Aorta (tissue), 5 donors: ENCODE data around the gene NAA25. TPM values are rescaled to one million over a fixed set of nuclear protein-coding genes. Genes with fewer than 3 reads are reported as not detected.
"Not testable (repeated sequence)": the region's sequence is repeated elsewhere in the genome, so short reads cannot be mapped to it uniquely, and the experiment has no call there.

Experiments
- ATAC-seq: fragments of 200-7000 bp; cut with Tn5 transposase; one replicate; pipeline ENCODE4 v1.9.1; 2022; ENCODE audit warnings: moderate library complexity; ENCODE audit not compliant: low FRiP score
- DNase-seq, 2 donors: peaks; one replicate each; pipeline ENCODE4 v3.0.0-alpha.2; 2020
- H3K27ac ChIP-seq, 2 donors: one replicate each; pipeline ENCODE4 v1.5.1; 2013; ENCODE audit warnings: low read length in 2 of 2, mild to moderate bottlenecking in 2 of 2, moderate library complexity in 2 of 2, control low read depth in 1 of 2, inconsistent platforms in 1 of 2, low read depth in 1 of 2
- H3K27me3 ChIP-seq, 2 donors: one replicate each; pipeline ENCODE4 v1.6.1; 2013; ENCODE audit warnings: control low read depth in 1 of 2, low read length in 1 of 2, mild to moderate bottlenecking in 1 of 2, moderate library complexity in 1 of 2; ENCODE audit not compliant: insufficient read depth in 2 of 2, control insufficient read depth in 1 of 2
- H3K36me3 ChIP-seq, 2 donors: one replicate each; pipeline ENCODE4 v1.6.1; 2013; ENCODE audit warnings: control low read depth in 1 of 2, low read length in 1 of 2, mild to moderate bottlenecking in 1 of 2; ENCODE audit not compliant: insufficient read depth in 2 of 2, control insufficient read depth in 1 of 2
- H3K4me1 ChIP-seq, 2 donors: one replicate each; pipeline ENCODE4 v1.6.1; 2013; ENCODE audit warnings: low read length in 2 of 2, control low read depth in 1 of 2, mild to moderate bottlenecking in 1 of 2, moderate library complexity in 1 of 2; ENCODE audit not compliant: insufficient read depth in 2 of 2, control insufficient read depth in 1 of 2
- H3K4me3 ChIP-seq, 2 donors: one replicate each; pipeline ENCODE4 v1.5.1; 2013; ENCODE audit warnings: low read length in 2 of 2, control low read depth in 1 of 2, mild to moderate bottlenecking in 1 of 2
- H3K9me3 ChIP-seq: one replicate; pipeline ENCODE4 v1.6.1; 2013; ENCODE audit warnings: mild to moderate bottlenecking, low read length; ENCODE audit not compliant: control insufficient read depth
- WGBS, 2 donors: extraction: QIAGEN DNeasy Blood & Tissue Kit; methylation state at CpG; one replicate each; pipeline ENCODE4 v1.1.7; 2013; 5-methylcytosine and 5-hydroxymethylcytosine counted together
- intact Hi-C, 2 donors: fragments of 100-400 bp; cut with DNase I; formaldehyde crosslinking; loops; one replicate each; pipeline versions ENCODE4 v1.14.2 to v1.15.0; 2022
- polyA plus RNA-seq, 2 donors: library from polyadenylated mRNA; stranded (reverse); fragments of 200-250 nt; gene quantifications; one replicate each; pipeline ENCODE4 v1.2.3, GENCODE V29; 2013
- total RNA-seq, 2 donors: library from RNA; stranded (reverse); fragmentation: NEBNext Ultra II Directional; extraction: Animal tissue kit (Norgen Biotek cat#: 25700); gene quantifications; one replicate each; pipeline ENCODE4 v1.2.1, GENCODE V29; 2021
- donor health status: healthy with polysubstance abuse.
- donor health status: Bipolar disorder and iron deficiency.
- donor health status: DM: no; HTN: no; CAD: no.
- donor health status: DM: no; HTN: no; CAD: no.
- donor health status: DM: yes; HTN: yes; CAD: no.

NAA25 gene
- total and polyA plus RNA-seq, 4 donors = 2.1 to 27.5 (median 14.3) TPM

- DNase-seq (no peak), ATAC-seq (no peak)
- Histone ChIP-seq H3K27ac (no peak overlapping the region), H3K9me3 (no peaks in the 10 kb centered on the region), H3K4me3 (no peak overlapping the region), H3K4me1 (no peaks in the 10 kb centered on the region), H3K27me3 (no peaks in the 10 kb centered on the region), H3K36me3 (peaks cover 3% of the 10 kb centered on the region in 2 donors)
- intact Hi-C loops = no loop called here
- WGBS, 2 donors = 59 to 62% methylated on average over 4 of the region's 4 CpGs
Measured at GRCh38 chr12:112046003-112046402, 62.6 kb downstream of the NAA25 start.

GRCh38 chr12:112036614-112037013 lies 72.0 kb downstream of the NAA25 start:
- intact Hi-C loops, DNase-seq: not testable (repeated sequence)
- peaks cover 0 to 11% of the 10 kb centered on the region in 2 donors for H3K36me3 ChIP-seq

GRCh38 chr12:112035219-112035785 lies 73.3 kb downstream of the NAA25 start:
- Histone ChIP-seq H3K4me1 (no peaks in the 10 kb centered on the region), H3K27me3 (no peaks in the 10 kb centered on the region), H3K27ac (no peak overlapping the region), H3K9me3 (no peaks in the 10 kb centered on the region), H3K36me3 (peaks cover 0 to 11% of the 10 kb centered on the region in 2 donors), H3K4me3 (no peak overlapping the region)
- ATAC-seq (no peak), DNase-seq (no peak)
- intact Hi-C loops = no loop called here
- 83 to 88% methylated on average over 4 of the region's 4 CpGs for WGBS, 2 donors

More at GRCh38 chr12:112036614-112037013, 72.0 kb downstream of the NAA25 start:
- H3K4me1 ChIP-seq, H3K27me3 ChIP-seq, H3K9me3 ChIP-seq, H3K4me3 ChIP-seq, H3K27ac ChIP-seq, ATAC-seq: not testable (repeated sequence)
- WGBS, 2 donors = 92 to 95% methylated on average over 12 of the region's 12 CpGs

DNA sequence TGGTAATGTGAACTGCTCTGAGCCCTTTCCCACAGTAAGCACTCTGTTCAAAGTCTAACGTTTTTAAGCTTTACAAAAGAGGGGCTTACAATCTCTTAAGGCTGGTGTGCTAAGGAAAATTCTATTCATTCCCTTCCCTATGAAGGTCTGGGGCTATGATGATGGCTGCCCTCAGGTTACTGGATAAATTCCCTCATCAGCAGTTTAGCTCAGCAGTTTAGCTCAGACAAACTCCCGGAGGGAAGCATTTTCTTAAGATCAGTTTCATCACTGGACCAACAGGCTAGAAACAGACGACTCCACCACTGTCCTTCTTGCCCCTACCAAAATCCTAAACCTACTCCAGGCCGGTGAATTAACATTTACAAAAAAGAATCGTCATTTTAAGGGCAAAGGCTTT lies 76.3 kb downstream of the NAA25 start:
- H3K27ac ChIP-seq = no peak overlapping the region
- H3K4me3 ChIP-seq = no peak overlapping the region
- H3K36me3 ChIP-seq = peaks cover 2 to 11% of the 10 kb centered on the region in 2 donors
- intact Hi-C loops = no loop called here
- 89 to 90% methylated on average over 5 of the region's 5 CpGs for WGBS, 2 donors
- no peaks in the 10 kb centered on the region for H3K9me3 ChIP-seq
- H3K27me3 ChIP-seq = no peaks in the 10 kb centered on the region
- DNase-seq = no peak
- no peaks in the 10 kb centered on the region for H3K4me1 ChIP-seq
- ATAC-seq = no peak

DNA sequence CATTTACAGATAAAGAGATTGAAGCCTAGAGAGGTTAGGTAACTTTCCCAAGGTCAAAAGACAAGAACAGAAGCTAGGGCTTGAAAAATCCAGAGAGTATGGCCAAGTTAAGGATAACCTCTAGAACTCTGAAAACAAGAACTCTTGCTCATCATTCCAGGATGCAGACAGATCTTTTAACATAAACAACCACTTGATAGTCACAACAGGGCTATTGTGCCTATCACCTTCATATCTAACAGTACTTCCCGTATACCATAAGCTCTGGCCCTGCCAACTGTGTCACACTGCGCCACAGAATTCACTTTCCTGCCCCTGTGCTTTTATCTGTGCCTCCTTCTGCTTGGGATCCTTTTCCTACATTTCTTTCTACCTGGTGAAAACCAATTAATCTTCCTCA lies 77.1 kb downstream of the NAA25 start:
- H3K27me3 ChIP-seq = no peaks in the 10 kb centered on the region
- intact Hi-C loops = no loop called here
- H3K9me3 ChIP-seq = no peaks in the 10 kb centered on the region
- no peak for DNase-seq
- no peaks in the 10 kb centered on the region for H3K4me1 ChIP-seq
- no peak for ATAC-seq
- no peak overlapping the region for H3K4me3 ChIP-seq
- H3K36me3 ChIP-seq = peaks cover 2 to 7% of the 10 kb centered on the region in 2 donors
- H3K27ac ChIP-seq = no peak overlapping the region
- WGBS, 2 donors = 75 to 82% methylated on average over 2 of the region's 2 CpGs

DNA sequence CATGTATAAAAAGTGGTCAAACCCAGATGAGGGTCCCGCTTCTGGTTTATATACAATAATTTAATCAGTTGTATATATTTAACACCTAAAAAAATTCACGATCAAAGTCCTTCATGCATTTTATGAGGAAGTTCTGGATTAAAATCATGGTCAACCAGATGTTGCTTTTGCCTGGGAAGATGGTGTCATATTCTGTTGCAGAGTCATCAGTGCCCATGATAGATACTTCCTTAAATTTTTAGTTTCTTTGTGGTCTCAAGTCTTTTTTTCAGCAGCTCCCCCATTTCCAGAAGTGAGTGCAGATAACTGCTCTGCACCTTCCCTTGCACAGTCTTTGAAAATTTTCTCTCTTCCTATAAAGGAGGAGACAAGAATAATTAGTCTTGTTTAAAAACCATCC lies 79.3 kb downstream of the NAA25 start:
- ATAC-seq = no peak
- 93% methylated on average over 2 of the region's 2 CpGs for WGBS, 2 donors
- H3K27ac ChIP-seq = no peak overlapping the region

DNA sequence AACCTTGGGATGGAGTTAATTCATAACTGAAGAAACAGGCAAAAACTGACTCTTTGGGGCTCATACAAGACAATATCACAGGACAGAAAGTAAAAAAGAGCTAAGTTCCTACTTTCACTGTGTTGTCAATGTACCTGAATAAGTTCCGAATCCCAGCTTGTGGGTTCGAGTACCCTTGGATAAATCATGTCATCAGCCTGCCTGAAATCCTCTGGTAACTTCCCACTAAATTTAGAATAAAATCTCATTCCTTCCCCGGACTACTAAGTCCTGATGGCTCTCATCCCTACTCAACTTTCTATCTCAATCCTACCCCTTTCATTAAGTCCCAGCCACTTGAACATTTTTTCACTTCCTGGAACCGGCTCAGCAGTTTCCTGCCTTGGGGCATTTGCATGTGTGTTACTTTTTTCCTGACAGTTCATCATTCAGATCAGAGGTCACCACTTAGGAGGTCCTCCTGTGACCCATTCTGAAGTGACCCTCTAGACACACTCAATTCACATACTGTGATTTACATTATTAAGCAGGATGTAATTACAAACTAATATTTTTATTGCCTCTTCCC lies 82.7 kb downstream of the NAA25 start:
- 64 to 66% methylated on average over 4 of the region's 4 CpGs for WGBS, 2 donors
- intact Hi-C loops = no loop called here
- ATAC-seq = no peak
- Histone ChIP-seq H3K9me3 (no peaks in the 10 kb centered on the region), H3K4me3 (no peak overlapping the region), H3K27me3 (no peaks in the 10 kb centered on the region), H3K36me3 (peaks cover 0 to 3% of the 10 kb centered on the region in 2 donors), H3K27ac (no peak overlapping the region), H3K4me1 (no peaks in the 10 kb centered on the region)
- DNase-seq = no peak

More for the DNA sequence above, 79.3 kb downstream of the NAA25 start:
- Histone ChIP-seq H3K4me3 (no peak overlapping the region), H3K4me1 (no peaks in the 10 kb centered on the region), H3K36me3 (peaks cover 2 to 7% of the 10 kb centered on the region in 2 donors), H3K9me3 (no peaks in the 10 kb centered on the region), H3K27me3 (no peaks in the 10 kb centered on the region)
- intact Hi-C loops = no loop called here
- DNase-seq = no peak

DNA sequence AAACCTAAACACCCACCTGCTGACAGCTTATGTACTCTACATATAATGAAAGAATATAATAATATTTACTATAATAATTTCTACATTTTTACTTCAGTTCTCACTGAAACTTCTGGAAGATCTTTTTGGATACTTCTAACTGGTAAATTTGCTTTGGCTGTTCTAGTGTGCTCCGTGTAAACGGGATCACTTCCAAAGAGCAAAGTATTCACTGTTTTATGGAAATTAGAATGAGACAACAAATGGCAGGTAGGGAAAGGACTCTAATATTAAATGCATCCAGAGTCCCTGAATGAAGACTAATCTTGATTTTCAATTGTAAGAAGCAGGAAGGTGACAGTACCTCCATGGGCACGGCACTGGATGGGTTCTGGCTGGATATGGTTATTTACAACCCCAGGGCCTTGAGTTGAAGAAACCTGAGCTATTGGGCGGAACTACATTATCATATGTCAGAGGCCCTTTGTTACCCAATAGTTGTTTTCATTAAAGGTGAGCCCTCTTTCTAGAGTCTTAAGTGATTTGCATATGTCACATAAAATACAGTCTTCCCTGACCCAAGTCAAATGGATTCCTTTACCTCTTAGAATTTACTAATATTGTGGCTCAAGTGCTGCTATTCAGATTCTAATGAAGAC lies 84.7 kb downstream of the NAA25 start:
- no peak for DNase-seq
- Histone ChIP-seq H3K27me3 (no peaks in the 10 kb centered on the region), H3K4me3 (no peak overlapping the region), H3K27ac (no peak overlapping the region), H3K9me3 (no peaks in the 10 kb centered on the region), H3K4me1 (no peaks in the 10 kb centered on the region), H3K36me3 (peaks cover 0 to 7% of the 10 kb centered on the region in 2 donors)
- intact Hi-C loops = no loop called here
- no peak for ATAC-seq
- 54 to 55% methylated on average over 4 of the region's 4 CpGs for WGBS, 2 donors
